Renal cortical epithelial cell (primary cell): ENCODE measurements around the gene PPP6R3. TPM values are rescaled to one million over a fixed set of nuclear protein-coding genes. Genes with fewer than 3 reads are reported as not detected.
"Not testable (repeated sequence)": the region's sequence is repeated elsewhere in the genome, so short reads cannot be mapped to it uniquely, and the experiment has no call there.

Experiments
- DNase-seq: peaks from one replicate; pipeline ENCODE4 v3.0.0-alpha.2; 2011; ENCODE audit warnings: low read depth
- total RNA-seq: library from RNA; depleted of rRNA; stranded (reverse); fragments of >200 nt; gene quantifications from 2 replicates; pipeline ENCODE4 v1.2.3, GENCODE V29; 2014

The PPP6R3 gene
- total RNA-seq, 1 donor from 2014 or later, result 164 TPM

GRCh38 chr11:68457216-68457897 lies 3.2 kb upstream of the PPP6R3 start:
- DNase-seq, result no peak

DNA sequence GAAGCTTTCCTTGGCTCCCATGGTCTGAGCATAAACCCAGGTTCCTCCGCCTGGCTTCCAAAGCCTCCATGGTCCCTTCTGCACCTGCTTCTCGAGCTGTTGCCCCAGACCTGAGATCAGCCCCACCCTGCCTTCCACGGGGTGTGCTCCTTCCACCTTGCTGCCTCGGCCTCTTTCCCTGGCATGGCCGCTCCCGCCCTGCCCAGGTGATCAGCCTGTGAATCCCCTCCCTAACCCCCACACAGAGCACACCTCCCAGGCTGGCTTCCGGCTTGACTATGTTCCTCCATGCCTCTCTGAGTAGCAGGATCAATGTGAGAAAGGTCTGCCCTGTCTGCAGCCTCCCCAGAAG lies 2.7 kb upstream of the PPP6R3 start:
- DNase-seq, result no peak

DNA sequence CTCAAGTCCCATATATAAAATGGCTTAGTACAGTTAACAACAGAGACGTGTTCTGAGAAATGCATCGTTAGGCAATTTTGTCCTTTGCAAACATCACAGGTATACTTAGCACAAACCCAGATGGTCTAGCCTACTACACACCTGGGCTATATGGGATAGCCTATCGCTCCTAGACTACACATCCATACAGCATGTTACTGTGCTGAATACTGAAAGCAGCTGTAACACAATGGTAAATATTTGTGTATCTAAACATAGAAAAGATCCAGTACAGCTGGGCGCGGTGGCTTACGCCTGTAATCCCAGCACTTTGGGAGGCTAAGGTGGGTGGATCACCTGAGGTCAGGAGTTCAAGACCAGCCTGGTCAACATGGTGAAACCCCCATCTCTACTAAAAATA lies 2.2 kb upstream of the PPP6R3 start:
- DNase-seq, result not testable (repeated sequence)

DNA sequence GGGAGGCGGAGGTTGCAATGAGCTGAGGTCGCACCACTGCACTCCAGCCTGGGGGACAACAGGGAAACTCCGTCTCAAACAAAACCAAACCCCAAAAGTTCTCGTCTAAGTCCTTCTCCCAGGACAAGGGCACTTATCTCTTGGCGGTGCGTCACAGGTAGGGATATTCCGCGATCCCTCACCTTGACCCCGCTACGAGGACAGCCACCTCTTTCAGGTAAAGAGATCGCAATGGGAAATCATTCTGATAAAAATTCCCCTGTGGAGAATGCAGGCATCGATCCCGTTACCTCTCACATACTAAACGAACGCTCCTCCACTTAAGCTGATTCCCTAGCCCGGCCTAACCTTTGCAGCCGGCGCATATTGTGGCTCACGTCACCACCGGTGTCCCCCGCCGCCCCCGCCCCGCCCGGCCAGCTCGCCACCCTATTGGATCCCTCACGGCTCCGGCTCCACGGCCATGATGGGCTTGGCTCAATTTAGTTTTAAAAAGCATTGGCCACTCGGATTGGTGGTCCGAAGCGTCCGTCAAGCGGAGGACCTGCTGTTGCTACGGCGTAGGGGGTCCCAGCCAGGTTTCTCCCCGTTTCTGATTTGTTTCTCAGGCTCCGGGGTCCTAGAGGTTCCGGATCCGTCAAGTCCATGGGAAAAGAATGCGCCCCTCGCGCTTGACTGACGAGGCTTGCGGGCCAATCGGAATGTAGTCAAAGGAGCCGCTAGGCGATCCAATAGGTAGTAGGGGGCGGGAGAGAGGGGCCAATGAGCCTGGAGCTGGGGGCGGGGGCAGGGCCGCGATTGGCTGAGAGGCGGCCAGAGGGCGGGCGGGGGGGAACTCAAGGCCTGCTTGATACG lies 439 bp upstream of the PPP6R3 start:
- peak; percentile 96 for DNase-seq

DNA sequence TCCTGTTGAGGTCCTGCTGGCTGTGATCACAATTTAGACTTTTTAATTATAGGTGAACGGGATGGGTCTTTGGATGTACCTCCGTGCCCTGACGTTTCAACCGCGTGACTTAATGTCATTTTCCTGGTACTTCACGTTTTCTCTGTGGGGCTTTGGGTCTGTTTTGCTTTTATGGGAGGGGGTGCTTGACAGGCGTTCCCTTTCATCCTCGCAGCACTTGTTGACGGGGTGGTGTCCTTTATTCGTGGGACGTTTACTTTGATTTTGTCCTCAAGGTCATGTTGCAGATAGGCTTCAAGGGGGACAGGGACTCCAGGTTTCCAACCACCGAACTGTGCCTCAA lies 994 bp downstream of the PPP6R3 start:
- no peak for DNase-seq

- DNase-seq, result no peak
Measured at GRCh38 chr11:68463714-68464113, 3.2 kb downstream of the PPP6R3 start.

- DNase-seq, result no peak
Measured at GRCh38 chr11:68467201-68467834, 6.8 kb downstream of the PPP6R3 start.

- DNase-seq, result no peak
Measured at GRCh38 chr11:68468217-68468828, 7.8 kb downstream of the PPP6R3 start.

- DNase-seq, result no peak
Measured at GRCh38 chr11:68469122-68469521, 8.6 kb downstream of the PPP6R3 start.

- DNase-seq, result no peak
Measured at GRCh38 chr11:68469642-68470041, 9.1 kb downstream of the PPP6R3 start.

DNA sequence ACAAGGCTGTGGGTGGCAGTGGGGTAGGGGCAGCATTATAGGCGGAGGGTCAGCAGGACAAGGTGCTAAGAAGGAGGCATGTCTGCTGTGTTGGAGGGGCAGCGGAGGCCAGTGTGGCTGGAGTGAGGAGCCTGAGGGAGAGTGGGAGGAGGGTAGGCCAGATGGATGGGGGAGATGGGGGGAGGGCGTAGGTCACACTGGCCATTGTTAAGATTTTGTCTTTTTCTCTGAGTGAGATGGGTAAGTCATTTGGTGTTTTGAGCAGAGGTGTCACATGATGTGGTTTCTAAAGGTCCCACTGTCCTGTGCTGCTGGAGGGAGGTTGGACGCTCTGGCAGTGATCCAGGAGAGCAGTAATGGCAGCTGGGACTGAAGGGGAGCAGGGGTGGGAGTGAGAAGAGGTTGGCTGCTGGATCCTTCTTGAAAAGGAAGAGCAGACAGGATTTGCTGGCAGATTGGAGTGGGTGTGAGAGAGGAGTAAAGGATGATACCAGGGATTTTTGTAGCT lies 9.8 kb downstream of the PPP6R3 start:
- no peak for DNase-seq

- peak; percentile 81 for DNase-seq
Measured at GRCh38 chr11:68471360-68472340, 11.1 kb downstream of the PPP6R3 start.

GRCh38 chr11:68472778-68473177 lies 12.2 kb downstream of the PPP6R3 start:
- no peak for DNase-seq

- no peak for DNase-seq
Measured at GRCh38 chr11:68473693-68474092, 13.1 kb downstream of the PPP6R3 start.

DNA sequence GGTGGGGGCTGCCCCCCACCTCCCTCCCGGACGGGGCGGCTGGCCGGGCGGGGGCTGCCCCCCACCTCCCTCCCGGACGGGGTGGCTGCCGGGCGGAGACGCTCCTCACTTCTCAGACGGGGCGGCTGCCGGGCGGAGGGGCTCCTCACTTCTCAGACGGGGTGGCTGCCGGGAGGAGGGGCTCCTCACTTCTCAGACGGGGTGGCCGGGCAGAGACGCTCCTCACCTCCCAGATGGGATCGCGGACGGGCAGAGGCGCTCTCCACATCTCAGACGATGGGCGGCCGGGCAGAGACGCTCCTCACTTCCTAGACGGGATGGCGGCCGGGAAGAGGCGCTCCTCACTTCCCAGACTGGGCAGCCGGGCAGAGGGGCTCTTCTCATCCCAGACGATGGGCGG lies 15.1 kb downstream of the PPP6R3 start:
- not testable (repeated sequence) for DNase-seq

GRCh38 chr11:68479390-68479789 lies 18.8 kb downstream of the PPP6R3 start:
- no peak for DNase-seq

GRCh38 chr11:68480193-68480592 lies 19.6 kb downstream of the PPP6R3 start:
- no peak for DNase-seq

DNA sequence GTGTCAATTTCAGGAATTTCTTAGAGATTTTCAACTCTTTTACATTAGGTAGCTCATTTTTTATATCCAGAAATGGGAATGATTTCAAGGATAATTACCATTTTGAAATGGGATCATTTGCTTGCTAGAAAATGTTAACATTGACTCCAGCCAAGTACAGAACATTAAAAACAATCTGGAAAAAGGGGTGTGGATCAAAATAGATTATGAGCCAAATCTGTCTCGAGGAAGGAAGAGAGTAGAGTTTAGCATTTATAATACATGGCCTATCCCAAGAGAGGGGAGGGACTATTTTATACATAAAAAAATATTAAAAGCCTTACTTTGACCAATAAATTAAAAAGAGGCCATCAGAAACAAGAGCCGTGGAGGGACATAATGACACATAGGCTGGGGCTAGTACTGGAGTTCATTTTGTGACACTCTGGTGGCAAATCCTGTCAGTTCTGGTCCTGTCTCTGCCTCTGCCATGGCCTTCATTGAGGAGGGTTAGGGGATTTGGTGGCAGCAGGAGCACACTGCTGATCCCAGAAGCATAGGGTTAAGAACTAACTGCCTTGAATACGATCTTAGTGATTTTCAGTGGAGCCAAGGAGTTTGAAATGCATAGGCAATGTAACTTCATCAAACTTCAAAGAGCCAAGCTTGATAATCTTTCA lies 20.4 kb downstream of the PPP6R3 start:
- DNase-seq, result no peak

DNA sequence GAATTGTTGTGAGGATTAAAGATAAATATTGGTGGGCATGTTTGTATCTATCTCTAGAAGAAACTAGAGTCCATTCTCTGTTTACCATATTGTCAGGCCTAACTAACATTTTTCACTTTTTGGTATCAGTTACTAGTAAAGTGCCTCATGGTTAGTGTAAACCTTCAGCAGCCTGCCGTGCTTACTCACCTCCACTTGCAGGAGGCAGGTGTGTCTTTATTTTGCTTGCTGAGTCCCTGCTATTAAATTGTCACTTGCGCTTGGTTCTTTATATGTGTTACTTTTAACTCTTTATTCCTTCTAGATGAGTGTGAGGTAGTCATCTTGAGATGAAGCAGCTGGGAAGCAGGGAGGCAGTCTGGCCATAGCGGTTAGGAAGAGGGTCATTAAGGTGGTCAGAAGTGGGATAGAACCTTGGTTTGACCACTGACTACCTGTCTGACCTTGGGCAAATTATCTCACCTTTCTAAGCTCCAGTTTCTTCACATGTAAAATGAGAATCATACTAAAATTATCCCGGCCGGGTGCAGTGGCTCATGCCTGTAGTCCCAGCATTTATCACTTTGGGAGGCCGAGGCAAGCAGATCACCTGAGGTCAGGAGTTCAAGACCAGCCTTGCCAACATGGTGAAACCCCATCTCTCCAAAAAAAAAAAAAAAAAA lies 21.2 kb downstream of the PPP6R3 start:
- DNase-seq, result no peak

GRCh38 chr11:68488623-68489022 lies 28.1 kb downstream of the PPP6R3 start:
- no peak for DNase-seq
